ENCODE results near the gene PRRG2. TPM values are rescaled to one million over a fixed set of nuclear protein-coding genes. Genes with fewer than 3 reads are reported as not detected.

Gene PRRG2
- total and polyA plus RNA-seq, 10 of the 15 experiments (the other 5 are each of a cell fraction or from before 2014, with no cell fraction given) = 0.09 to 2.1 (median 0.86) TPM

DNA sequence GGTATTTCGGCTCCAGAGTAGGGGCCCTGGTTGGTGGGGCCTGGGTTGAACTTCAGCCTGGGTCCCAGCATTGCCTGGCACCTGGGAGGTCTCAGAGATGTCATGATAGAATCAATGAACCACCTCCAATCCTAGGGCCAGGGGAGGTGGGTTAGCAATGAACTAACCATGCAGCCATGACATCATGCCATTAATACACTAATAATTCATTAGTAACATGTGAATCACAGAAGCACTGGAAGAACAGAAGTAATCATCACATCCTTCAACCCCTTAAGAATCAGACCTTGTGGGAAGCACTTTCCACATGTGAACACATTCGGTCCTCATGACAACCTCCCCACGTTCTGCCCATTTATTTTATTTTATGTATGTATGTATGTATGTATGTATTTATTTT lies 7.7 kb upstream of the PRRG2 start:
- POLR2A ChIA-PET = interaction anchor here (0.7 kb wide), 1 partner anchor 10 kb away, joined by 12 read pairs; no protein-coding TSS in a partner anchor
- no peak overlapping the region for H3K4me2 ChIP-seq (ENCODE audit: control insufficient read depth, insufficient read depth)
- H4K20me1 ChIP-seq (ENCODE audit: control insufficient read depth, insufficient read depth) = no peaks in the 10 kb centered on the region
- H3K36me3 ChIP-seq (ENCODE audit: control insufficient read depth in 2 of 2, insufficient read depth in 2 of 2, low read length in 1 of 2) = peaks cover 1 to 4% of the 10 kb centered on the region in 2 experiments; a peak in 3 of 4 replicates
- DNase-seq (ENCODE audit: low read depth, low spot score) (no peak), ATAC-seq (no peak), FAIRE-seq (no peak)
- no peaks in the 10 kb centered on the region for H3K9me3 ChIP-seq (replicated peaks; ENCODE audit: control insufficient read depth, insufficient read depth, low read length)
- intact Hi-C loops (cut with micrococcal nuclease; ENCODE audit: unreplicated experiment) (no loop called here), in situ Hi-C loops (cut with MboI) (no loop called here)
- WGBS (ENCODE audit: insufficient coverage, insufficient replicate concordance, low lambda C conversion rate, missing lambda C conversion rate) = 87% methylated on average over 3 of the region's 3 CpGs
- H3K9ac ChIP-seq (ENCODE audit: control insufficient read depth, insufficient read depth, low read length) = no peak overlapping the region
- TF ChIP-seq CEBPB (IDR thresholded peaks at IDR 0.05; ENCODE audit: borderline replicate concordance in 1 of 2, low read depth in 2 of 2, low read length in 2 of 2) (no peak), BRCA1 (IDR thresholded peaks at IDR 0.05; ENCODE audit: low read depth, low read length) (no peak), ZNF274 (IDR thresholded peaks at IDR 0.05; ENCODE audit: insufficient read depth, insufficient read length) (no peak), BMI1 (IDR thresholded peaks at IDR 0.05; ENCODE audit: borderline replicate concordance) (no peak), ZNF622 (IDR thresholded peaks at IDR 0.05) (no peak), DPF2 (IDR thresholded peaks at IDR 0.05) (no peak), PAX5 (IDR thresholded peaks at IDR 0.05; ENCODE audit: borderline replicate concordance, low read depth, low read length) (no peak)
- TF ChIP-seq, protein P1, sequence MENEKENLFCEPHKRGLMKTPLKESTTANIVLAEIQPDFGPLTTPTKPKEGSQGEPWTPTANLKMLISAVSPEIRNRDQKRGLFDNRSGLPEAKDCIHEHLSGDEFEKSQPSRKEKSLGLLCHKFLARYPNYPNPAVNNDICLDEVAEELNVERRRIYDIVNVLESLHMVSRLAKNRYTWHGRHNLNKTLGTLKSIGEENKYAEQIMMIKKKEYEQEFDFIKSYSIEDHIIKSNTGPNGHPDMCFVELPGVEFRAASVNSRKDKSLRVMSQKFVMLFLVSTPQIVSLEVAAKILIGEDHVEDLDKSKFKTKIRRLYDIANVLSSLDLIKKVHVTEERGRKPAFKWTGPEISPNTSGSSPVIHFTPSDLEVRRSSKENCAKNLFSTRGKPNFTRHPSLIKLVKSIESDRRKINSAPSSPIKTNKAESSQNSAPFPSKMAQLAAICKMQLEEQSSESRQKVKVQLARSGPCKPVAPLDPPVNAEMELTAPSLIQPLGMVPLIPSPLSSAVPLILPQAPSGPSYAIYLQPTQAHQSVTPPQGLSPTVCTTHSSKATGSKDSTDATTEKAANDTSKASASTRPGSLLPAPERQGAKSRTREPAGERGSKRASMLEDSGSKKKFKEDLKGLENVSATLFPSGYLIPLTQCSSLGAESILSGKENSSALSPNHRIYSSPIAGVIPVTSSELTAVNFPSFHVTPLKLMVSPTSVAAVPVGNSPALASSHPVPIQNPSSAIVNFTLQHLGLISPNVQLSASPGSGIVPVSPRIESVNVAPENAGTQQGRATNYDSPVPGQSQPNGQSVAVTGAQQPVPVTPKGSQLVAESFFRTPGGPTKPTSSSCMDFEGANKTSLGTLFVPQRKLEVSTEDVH (IDR thresholded peaks at IDR 0.05; ENCODE audit: low read depth, partially characterized antibody) = no peak
- TF ChIP-seq, protein P2, sequence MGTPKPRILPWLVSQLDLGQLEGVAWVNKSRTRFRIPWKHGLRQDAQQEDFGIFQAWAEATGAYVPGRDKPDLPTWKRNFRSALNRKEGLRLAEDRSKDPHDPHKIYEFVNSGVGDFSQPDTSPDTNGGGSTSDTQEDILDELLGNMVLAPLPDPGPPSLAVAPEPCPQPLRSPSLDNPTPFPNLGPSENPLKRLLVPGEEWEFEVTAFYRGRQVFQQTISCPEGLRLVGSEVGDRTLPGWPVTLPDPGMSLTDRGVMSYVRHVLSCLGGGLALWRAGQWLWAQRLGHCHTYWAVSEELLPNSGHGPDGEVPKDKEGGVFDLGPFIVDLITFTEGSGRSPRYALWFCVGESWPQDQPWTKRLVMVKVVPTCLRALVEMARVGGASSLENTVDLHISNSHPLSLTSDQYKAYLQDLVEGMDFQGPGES (IDR thresholded peaks at IDR 0.05) = no peak
- RAD21 ChIA-PET (ENCODE audit: unreplicated experiment) = interaction anchor here (0.9 kb wide), 1 partner anchor 74 kb away, joined by 4 read pairs; no protein-coding TSS in a partner anchor
- CTCF ChIA-PET = interaction anchor here (1.5 to 6.5 kb wide), 3 partner anchors 70 to 102 kb away, joined by 6 to 96 read pairs (median 6); partner anchors contain the start of gene PRMT1
- H3K4me3 ChIP-seq = no peak overlapping the region
- no peaks in the 10 kb centered on the region for H3K27me3 ChIP-seq (replicated peaks in 1 of 2; ENCODE audit: control insufficient read depth in 2 of 2, insufficient read depth in 2 of 2, low read length in 1 of 2)
- BruUV-seq (replicated peaks) = no TSS peak
- peaks cover 5% of the 10 kb centered on the region for H3K4me1 ChIP-seq (ENCODE audit: control insufficient read depth, insufficient read depth, low read length)
- no peak overlapping the region for H2AFZ ChIP-seq (ENCODE audit: control insufficient read depth, low read depth, low read length)
- H3K79me2 ChIP-seq (ENCODE audit: control insufficient read depth, insufficient read depth, low read length) = peaks cover 7% of the 10 kb centered on the region
- no peak overlapping the region for H3K27ac ChIP-seq (ENCODE audit: control insufficient read depth, insufficient read depth)
- SMC1A ChIA-PET (ENCODE audit: uncharacterized antibody, unreplicated experiment) = interaction anchor here (1.1 kb wide), 1 partner anchor 39 kb away, joined by 3 read pairs; no protein-coding TSS in a partner anchor
